ENCODE data around the gene ICAM3.
A peak's percentile ranks its signal among the peaks of the same experiment; 100 is the strongest.
"Not testable (repeated sequence)": the region's sequence is repeated elsewhere in the genome, so short reads cannot be mapped to it uniquely, and the experiment has no call there.

Gene ICAM3

GRCh38 chr19:10346509-10346908 lies 7.1 kb upstream of the ICAM3 start:
- DNase-seq = no peak

GRCh38 chr19:10344780-10345179 lies 5.4 kb upstream of the ICAM3 start:
- no peak for DNase-seq

- no peak for DNase-seq
These were observed 4.1 kb upstream of the ICAM3 start for GRCh38 chr19:10343495-10343894.

- DNase-seq = no peak
These were observed 553 bp upstream of the ICAM3 start for GRCh38 chr19:10339977-10340376.

GRCh38 chr19:10338940-10339339 lies 484 bp downstream of the ICAM3 start:
- DNase-seq = no peak

- DNase-seq = not testable (repeated sequence)
These were observed 2.7 kb downstream of the ICAM3 start for GRCh38 chr19:10336725-10337124.

GRCh38 chr19:10335352-10335985 lies 4.0 kb downstream of the ICAM3 start:
- DNase-seq = no peak

GRCh38 chr19:10334588-10335351 lies 4.7 kb downstream of the ICAM3 start:
- no peak for DNase-seq

GRCh38 chr19:10333758-10334587 lies 5.5 kb downstream of the ICAM3 start:
- DNase-seq = no peak

- DNase-seq = peak; percentile 81
These were observed 6.3 kb downstream of the ICAM3 start, which contains the start of gene RAVER1 for GRCh38 chr19:10332965-10333757. TSS of gene RAVER1 (minus strand) at chr19:10333529. CDS start at chr19:10333507, 22 bp downstream.

- DNase-seq = no peak
These were observed 7.1 kb downstream of the ICAM3 start for GRCh38 chr19:10332158-10332964.

GRCh38 chr19:10329555-10329954 lies 9.9 kb downstream of the ICAM3 start:
- no peak for DNase-seq

- DNase-seq = no peak
These were observed 10.6 kb downstream of the ICAM3 start for GRCh38 chr19:10328558-10329429.

GRCh38 chr19:10327793-10328192 lies 11.6 kb downstream of the ICAM3 start:
- no peak for DNase-seq

GRCh38 chr19:10325732-10326131 lies 13.7 kb downstream of the ICAM3 start:
- no peak for DNase-seq

- DNase-seq = no peak
These were observed 17.3 kb downstream of the ICAM3 start for GRCh38 chr19:10321874-10322835.

- DNase-seq = no peak
These were observed 18.0 kb downstream of the ICAM3 start for GRCh38 chr19:10321417-10321797.

- DNase-seq = no peak
These were observed 18.6 kb downstream of the ICAM3 start for GRCh38 chr19:10320602-10321416.
